GM23338 (cell line): Measurements from ENCODE around the gene CENPP. TPM values are rescaled to one million over a fixed set of nuclear protein-coding genes. Genes with fewer than 3 reads are reported as not detected.

ENCODE experiments used
- ATAC-seq: fragments of 200-7000 bp; cut with Tn5 transposase; 3 replicates; pipeline ENCODE4 v1.9.1; 2020
- DNase-seq: peaks from one replicate; pipeline ENCODE4 v3.0.0-alpha.2; 2015; ENCODE audit warnings: low spot score
- H2AFZ ChIP-seq: fragments of 200-600 bp; sonication (generic); 2 replicates; pipeline ENCODE4 v1.8.0; 2016; ENCODE audit warnings: antibody characterized with exemption, mild to moderate bottlenecking, moderate library complexity
- H3F3A ChIP-seq: fragments of 200-600 bp; sonication (generic); replicated peaks from 2 replicates; pipeline ENCODE4 v1.8.0; 2017; ENCODE audit warnings: antibody characterized with exemption, mixed run types, low read depth
- H3K27ac ChIP-seq: fragments of 200-600 bp; sonication (generic); 2 replicates; pipeline ENCODE4 v1.6.1; 2016; ENCODE audit warnings: low read depth
- H3K27me3 ChIP-seq: fragments of 200-600 bp; sonication (generic); 2 replicates; pipeline ENCODE4 v1.8.0; 2016; ENCODE audit warnings: mild to moderate bottlenecking, mixed run types, moderate library complexity; ENCODE audit not compliant: insufficient read depth
- H3K36me3 ChIP-seq: fragments of 200-600 bp; sonication (generic); 2 replicates; pipeline ENCODE4 v1.8.0; 2016; ENCODE audit warnings: mild to moderate bottlenecking; ENCODE audit not compliant: insufficient read depth
- H3K4me1 ChIP-seq: fragments of 200-600 bp; sonication (generic); 2 replicates; pipeline ENCODE4 v1.8.0; 2016; ENCODE audit warnings: mild to moderate bottlenecking, moderate library complexity; ENCODE audit not compliant: insufficient read depth
- H3K4me2 ChIP-seq: fragments of 200-600 bp; sonication (generic); 2 replicates; pipeline ENCODE4 v1.7.1; 2017; ENCODE audit warnings: mixed run types
- H3K4me3 ChIP-seq: fragments of 200-600 bp; sonication (generic); 2 replicates; pipeline ENCODE4 v1.6.1; 2016; ENCODE audit warnings: mixed run types
- H3K79me2 ChIP-seq: fragments of 200-600 bp; sonication (generic); replicated peaks from 2 replicates; pipeline ENCODE4 v1.8.0; 2017; ENCODE audit warnings: mild to moderate bottlenecking; ENCODE audit not compliant: insufficient read depth
- H3K9me2 ChIP-seq: fragments of 200-600 bp; sonication (generic); 2 replicates; pipeline ENCODE4 v1.8.0; 2017; ENCODE audit not compliant: insufficient read depth
- H4K20me1 ChIP-seq: fragments of 200-600 bp; sonication (generic); replicated peaks from 2 replicates; pipeline ENCODE4 v1.8.0; 2017; ENCODE audit warnings: mild to moderate bottlenecking; ENCODE audit not compliant: insufficient read depth
- H3K27ac Mint-ChIP-seq: 2 replicates; pipeline ENCODE4 v1.8.0; 2020; ENCODE audit warnings: inconsistent platforms, mild to moderate bottlenecking, moderate library complexity, mixed read lengths
- H3K27me3 Mint-ChIP-seq: 3 replicates; pipeline ENCODE4 v1.8.0; 2022; ENCODE audit warnings: low read depth, mild to moderate bottlenecking, moderate library complexity, mixed read lengths, inconsistent platforms; ENCODE audit not compliant: insufficient read depth, poor library complexity
- H3K36me3 Mint-ChIP-seq: 3 replicates; pipeline ENCODE4 v1.8.0; 2021; ENCODE audit warnings: low read depth, mild to moderate bottlenecking, inconsistent platforms, moderate library complexity, mixed read lengths
- H3K4me1 Mint-ChIP-seq: 3 replicates; pipeline ENCODE4 v1.8.0; 2020; ENCODE audit warnings: mild to moderate bottlenecking, inconsistent platforms, mixed read lengths
- H3K4me3 Mint-ChIP-seq: 3 replicates; pipeline ENCODE4 v1.8.0; 2021; ENCODE audit warnings: moderate library complexity, mild to moderate bottlenecking, inconsistent platforms, mixed read lengths
- H3K9me3 Mint-ChIP-seq: 3 replicates; pipeline ENCODE4 v1.8.0; 2020; ENCODE audit warnings: moderate library complexity, mild to moderate bottlenecking, inconsistent platforms, mixed read lengths
- CREB1 ChIP-seq: fragments of 250-450 bp; sonication (Bioruptor Pico); IDR thresholded peaks from 2 replicates; pipeline ENCODE4 v1.5.0; 2020; ENCODE audit warnings: low read depth, mild to moderate bottlenecking, moderate library complexity
- CTCF ChIP-seq, 2 experiments: fragments of 200-600 bp in 1 of 2; sonication (generic) in 1 of 2; conservative IDR thresholded peaks; 2 replicates each; pipeline versions ENCODE4 v1.5.1 to v1.6.1; 2016 to 2017; ENCODE audit warnings: antibody characterized with exemption in 2 of 2, low read depth in 2 of 2, mild to moderate bottlenecking in 2 of 2, moderate library complexity in 1 of 2
- ETS1 ChIP-seq: IDR thresholded peaks from 2 replicates; pipeline ENCODE4 v1.6.1; 2016; ENCODE audit warnings: antibody characterized with exemption
- EZH2 ChIP-seq: fragments of 200-600 bp; sonication (generic); IDR thresholded peaks from one replicate; pipeline ENCODE4 v1.8.0; 2017; ENCODE audit warnings: antibody characterized with exemption, mild to moderate bottlenecking, low read depth; ENCODE audit not compliant: unreplicated experiment
- EZH2phosphoT487 ChIP-seq: fragments of 200-600 bp; sonication (generic); IDR thresholded peaks from one replicate; pipeline ENCODE4 v1.8.1; 2018; ENCODE audit warnings: antibody characterized with exemption; ENCODE audit not compliant: unreplicated experiment
- JUNB ChIP-seq: IDR thresholded peaks from one replicate; pipeline ENCODE4 v1.6.1; 2016; ENCODE audit warnings: antibody characterized with exemption; ENCODE audit not compliant: unreplicated experiment
- NANOG ChIP-seq: IDR thresholded peaks from 2 replicates; pipeline ENCODE4 v1.6.1; 2016; ENCODE audit warnings: antibody characterized with exemption, borderline replicate concordance
- REST ChIP-seq: IDR thresholded peaks from one replicate; pipeline ENCODE4 v1.6.1; 2018; ENCODE audit warnings: antibody characterized with exemption; ENCODE audit not compliant: unreplicated experiment
- STAT1 ChIP-seq: IDR thresholded peaks from one replicate; pipeline ENCODE4 v1.6.1; 2016; ENCODE audit warnings: antibody characterized with exemption; ENCODE audit not compliant: unreplicated experiment
- ZNF331 ChIP-seq: fragments of 250-450 bp; sonication (Bioruptor Pico); IDR thresholded peaks from 2 replicates; pipeline ENCODE4 v1.5.0; 2020; ENCODE audit warnings: low read depth, mild to moderate bottlenecking, moderate library complexity
- polyA plus RNA-seq: library from polyadenylated mRNA; unstranded; fragments of >200 nt; fragmentation: Nextera tagmentation; extraction: Ambion mirVana; gene quantifications from 2 replicates; pipeline ENCODE4 v1.2.1, GENCODE V29; 2016
- total RNA-seq: library from RNA; depleted of rRNA; stranded (reverse); fragments of >200 nt; shearing (Covaris generic); gene quantifications from 2 replicates; pipeline ENCODE4 v1.2.3, GENCODE V29; 2014

CENPP gene
- total and polyA plus RNA-seq, 2 experiments from 2014 or later = 11.0 to 12.6 TPM

GRCh38 chr9:92385001-92385400 is 59.2 kb downstream of the CENPP start:
- Mint-ChIP-seq H3K27me3 (no peaks in the 10 kb centered on the region), H3K4me1 (peaks cover 10% of the 10 kb centered on the region; the same call in 2 of the 3 replicates), H3K27ac (no peak overlapping the region), H3K4me3 (no peak overlapping the region), H3K9me3 (no peaks in the 10 kb centered on the region), H3K36me3 (no peaks in the 10 kb centered on the region)
- no peaks in the 10 kb centered on the region for H3K36me3 ChIP-seq
- no peak overlapping the region for H3K4me2 ChIP-seq
- DNase-seq (no peak), ATAC-seq (no peak)
- H3K4me1 ChIP-seq = peaks cover 6% of the 10 kb centered on the region
- no peaks in the 10 kb centered on the region for H3K27me3 ChIP-seq
- no peaks in the 10 kb centered on the region for H4K20me1 ChIP-seq
- no peaks in the 10 kb centered on the region for H3K9me2 ChIP-seq
- H3K79me2 ChIP-seq = no peaks in the 10 kb centered on the region
- H3K27ac ChIP-seq = no peak overlapping the region
- no peak overlapping the region for H2AFZ ChIP-seq
- no peak overlapping the region for H3K4me3 ChIP-seq
- H3F3A ChIP-seq = no peaks in the 10 kb centered on the region
- no peak for TF ChIP-seq ETS1
- no peak for TF ChIP-seq STAT1

GRCh38 chr9:92385477-92385876 is 59.7 kb downstream of the CENPP start:
- Mint-ChIP-seq H3K4me1 (peaks cover 6% of the 10 kb centered on the region; the same call in 2 of the 3 replicates), H3K4me3 (no peak overlapping the region), H3K9me3 (no peaks in the 10 kb centered on the region), H3K27me3 (no peaks in the 10 kb centered on the region), H3K27ac (no peak overlapping the region), H3K36me3 (no peaks in the 10 kb centered on the region)
- H3K9me2 ChIP-seq = no peaks in the 10 kb centered on the region
- DNase-seq (no peak), ATAC-seq (no peak)
- 0 out of 2 replicates have a peak, but pooled peaks cover 1% of the 10 kb centered on the region for H3K4me1 ChIP-seq
- H3K27ac ChIP-seq = no peak overlapping the region
- H3K4me2 ChIP-seq = no peak overlapping the region
- H3F3A ChIP-seq = no peaks in the 10 kb centered on the region
- no peak overlapping the region for H3K4me3 ChIP-seq
- no peaks in the 10 kb centered on the region for H3K79me2 ChIP-seq
- no peaks in the 10 kb centered on the region for H3K27me3 ChIP-seq
- no peak overlapping the region for H2AFZ ChIP-seq
- no peaks in the 10 kb centered on the region for H4K20me1 ChIP-seq
- H3K36me3 ChIP-seq = no peaks in the 10 kb centered on the region
- TF ChIP-seq CREB1 (CRISPR knock-in tag) = no peak
- no peak for TF ChIP-seq EZH2phosphoT487
- no peak for TF ChIP-seq REST
- TF ChIP-seq NANOG = no peak
- TF ChIP-seq CTCF (conservative IDR thresholded peaks at IDR 0.05; ENCODE audit: low read depth in 2 of 2) = no peak
- TF ChIP-seq EZH2 = no peak
- no peak for TF ChIP-seq JUNB
- no peak for TF ChIP-seq ZNF331 (CRISPR knock-in tag)
- TF ChIP-seq ETS1 = no peak
